ENCODE data around the gene RAMACL. TPM values are rescaled to one million over a fixed set of nuclear protein-coding genes. Genes with fewer than 3 reads are reported as not detected.

The RAMACL gene
- total and polyA plus RNA-seq, 7 donors: 0.17 to 1.3 (median 0.48) TPM

- 81 to 89% (median 84%) methylated on average over 17 of the region's 17 CpGs for WGBS, 3 donors
- TF ChIP-seq, protein P1, sequence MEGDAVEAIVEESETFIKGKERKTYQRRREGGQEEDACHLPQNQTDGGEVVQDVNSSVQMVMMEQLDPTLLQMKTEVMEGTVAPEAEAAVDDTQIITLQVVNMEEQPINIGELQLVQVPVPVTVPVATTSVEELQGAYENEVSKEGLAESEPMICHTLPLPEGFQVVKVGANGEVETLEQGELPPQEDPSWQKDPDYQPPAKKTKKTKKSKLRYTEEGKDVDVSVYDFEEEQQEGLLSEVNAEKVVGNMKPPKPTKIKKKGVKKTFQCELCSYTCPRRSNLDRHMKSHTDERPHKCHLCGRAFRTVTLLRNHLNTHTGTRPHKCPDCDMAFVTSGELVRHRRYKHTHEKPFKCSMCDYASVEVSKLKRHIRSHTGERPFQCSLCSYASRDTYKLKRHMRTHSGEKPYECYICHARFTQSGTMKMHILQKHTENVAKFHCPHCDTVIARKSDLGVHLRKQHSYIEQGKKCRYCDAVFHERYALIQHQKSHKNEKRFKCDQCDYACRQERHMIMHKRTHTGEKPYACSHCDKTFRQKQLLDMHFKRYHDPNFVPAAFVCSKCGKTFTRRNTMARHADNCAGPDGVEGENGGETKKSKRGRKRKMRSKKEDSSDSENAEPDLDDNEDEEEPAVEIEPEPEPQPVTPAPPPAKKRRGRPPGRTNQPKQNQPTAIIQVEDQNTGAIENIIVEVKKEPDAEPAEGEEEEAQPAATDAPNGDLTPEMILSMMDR (IDR thresholded peaks at IDR 0.05): no peak
- Histone ChIP-seq H3K27ac (no peak overlapping the region), H3K4me3 (no peak overlapping the region), H3K9me3 (no peaks in the 10 kb centered on the region), H3K4me1 (no peaks in the 10 kb centered on the region), H3K27me3 (ENCODE audit: insufficient read depth in 3 of 3, low read length in 2 of 3) (no peaks in the 10 kb centered on the region), H3K36me3 (ENCODE audit: insufficient read depth in 1 of 2, low read depth in 1 of 2) (peaks cover 11 to 54% of the 10 kb centered on the region in 2 donors)
- DNase-seq (no peak), ATAC-seq (no peak)
- intact Hi-C loops (cut with DNase I): no loop called here
Observed at GRCh38 chr6:166534658-166535406, 51.6 kb downstream of the RAMACL start.

DNA sequence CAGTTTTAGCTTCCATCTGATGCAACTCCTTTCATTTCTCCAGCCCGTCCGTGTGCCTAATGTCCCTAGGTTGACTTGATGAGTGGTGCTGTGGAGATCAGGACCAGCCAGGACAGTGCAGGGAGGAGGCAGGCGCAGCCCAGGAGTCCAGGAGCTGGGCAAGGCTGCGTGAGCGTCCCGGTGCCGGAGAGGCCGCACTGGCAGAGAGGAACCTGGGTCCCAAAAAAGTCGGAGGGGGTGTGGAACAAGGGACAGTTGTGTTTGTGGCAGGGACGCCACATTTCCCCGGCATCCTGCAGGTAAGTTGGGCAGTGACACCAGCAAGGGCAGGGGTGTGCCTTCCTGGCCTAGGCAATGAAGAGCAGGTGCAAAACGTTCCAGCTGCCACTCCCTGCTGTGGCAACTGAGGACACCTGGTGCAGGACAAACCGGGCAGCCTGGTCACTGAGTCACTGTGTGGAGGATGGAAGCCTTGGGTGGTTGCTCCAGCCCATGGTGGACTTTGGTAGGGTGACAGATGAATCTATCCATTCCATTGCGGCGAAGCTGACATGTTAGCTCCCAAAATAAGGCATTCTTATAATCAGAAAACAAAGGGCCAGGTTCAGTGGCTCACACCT is 53.2 kb downstream of the RAMACL start:
- no peak for DNase-seq
- H3K9me3 ChIP-seq: no peaks in the 10 kb centered on the region
- ATAC-seq: no peak
- H3K27me3 ChIP-seq (ENCODE audit: insufficient read depth in 3 of 3, low read length in 2 of 3): no peaks in the 10 kb centered on the region
- 88 to 94% (median 92%) methylated on average over 15 of the region's 15 CpGs for WGBS, 3 donors
- no peak overlapping the region for H3K4me3 ChIP-seq
- peaks cover 11 to 60% of the 10 kb centered on the region in 2 donors for H3K36me3 ChIP-seq (ENCODE audit: insufficient read depth in 1 of 2, low read depth in 1 of 2)
- H3K27ac ChIP-seq: no peak overlapping the region
- H3K4me1 ChIP-seq: no peaks in the 10 kb centered on the region
- intact Hi-C loops (cut with DNase I): no loop called here
- TF ChIP-seq, protein P1 (IDR thresholded peaks at IDR 0.05): no peak

Other genes with a start within 250 kb of the RAMACL start
- 10 to 100 TPM; 11.6 to 16.4 (median 14.2) TPM for gene SFT2D1, start 244.1 kb downstream of the RAMACL start, total RNA-seq
- 10 to 100 TPM; 17.6 to 54.9 (median 30.4) TPM for gene SFT2D1, start 244.1 kb downstream of the RAMACL start, polyA plus RNA-seq
- 100 to 1,000 TPM in 2 of 4 donors, 10 to 100 TPM in 2; 76.2 to 153 (median 108) TPM for gene MPC1, start 203.7 kb downstream of the RAMACL start, total RNA-seq
- gene MPC1, start 203.7 kb downstream of the RAMACL start, polyA plus RNA-seq: 100 to 1,000 TPM; 128 to 193 (median 172) TPM
- gene RPS6KA2, start 40.6 kb upstream of the RAMACL start, total RNA-seq: 10 to 100 TPM; 14.2 to 40.4 (median 28.4) TPM
- 10 to 100 TPM in 1 of 3 donors, 1 to 10 TPM in 2; 7.8 to 26.7 (median 8.0) TPM for gene RPS6KA2, start 40.6 kb upstream of the RAMACL start, polyA plus RNA-seq

Measured in psoas muscle (tissue), 8 donors.